Urothelium cell line (cell line): ENCODE results near the gene STYK1.
"Not testable (repeated sequence)": the region's sequence is repeated elsewhere in the genome, so short reads cannot be mapped to it uniquely, and the experiment has no call there.

Source experiments
- DNase-seq: peaks from one replicate; pipeline ENCODE4 v3.0.0; 2011; ENCODE audit warnings: low spot score, mixed read lengths
- FAIRE-seq: peaks from 2 replicates; lab custom pipeline; 2011; peaks lifted over from hg19 to GRCh38; lab: Jason Lieb, UNC

The STYK1 gene

GRCh38 chr12:10623131-10623530, 50.7 kb downstream of the STYK1 start:
- no peak for DNase-seq
- no peak for FAIRE-seq

GRCh38 chr12:10621278-10621677, 52.6 kb downstream of the STYK1 start:
- DNase-seq (no peak), FAIRE-seq (no peak)

DNA sequence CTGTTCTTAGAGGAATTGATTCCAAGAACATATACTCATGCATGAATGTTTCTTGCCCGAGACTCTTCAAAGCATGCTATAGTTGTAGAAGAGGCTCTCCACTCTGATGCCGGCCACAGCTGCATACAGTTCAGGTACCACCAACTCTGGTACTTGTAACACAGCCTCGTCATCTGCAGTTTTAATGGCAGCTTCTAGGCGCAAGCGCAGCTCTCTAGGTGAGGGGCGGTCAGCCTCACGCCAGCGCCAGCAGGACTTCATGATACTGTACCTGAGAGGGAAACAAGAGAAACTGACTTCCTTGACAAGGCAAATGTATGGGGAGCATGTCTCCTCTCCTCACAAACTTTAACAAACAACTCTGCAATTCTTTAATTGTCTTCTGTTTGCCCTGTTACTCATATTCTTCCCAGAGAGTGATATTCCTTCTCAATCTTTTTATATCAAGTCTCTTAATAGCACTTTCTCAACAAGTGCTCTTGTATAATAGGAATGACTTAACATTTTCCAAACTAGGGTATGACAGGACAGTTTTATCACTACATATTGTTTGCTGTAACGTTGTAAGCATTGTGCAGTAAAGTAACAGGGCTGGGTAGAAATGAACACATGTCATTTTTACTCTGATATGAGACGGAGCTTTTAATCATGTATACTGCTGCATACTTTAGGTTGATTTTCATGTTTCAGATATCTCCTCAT, 53.6 kb downstream of the STYK1 start:
- peak; percentile 79 for FAIRE-seq
- no peak for DNase-seq

DNA sequence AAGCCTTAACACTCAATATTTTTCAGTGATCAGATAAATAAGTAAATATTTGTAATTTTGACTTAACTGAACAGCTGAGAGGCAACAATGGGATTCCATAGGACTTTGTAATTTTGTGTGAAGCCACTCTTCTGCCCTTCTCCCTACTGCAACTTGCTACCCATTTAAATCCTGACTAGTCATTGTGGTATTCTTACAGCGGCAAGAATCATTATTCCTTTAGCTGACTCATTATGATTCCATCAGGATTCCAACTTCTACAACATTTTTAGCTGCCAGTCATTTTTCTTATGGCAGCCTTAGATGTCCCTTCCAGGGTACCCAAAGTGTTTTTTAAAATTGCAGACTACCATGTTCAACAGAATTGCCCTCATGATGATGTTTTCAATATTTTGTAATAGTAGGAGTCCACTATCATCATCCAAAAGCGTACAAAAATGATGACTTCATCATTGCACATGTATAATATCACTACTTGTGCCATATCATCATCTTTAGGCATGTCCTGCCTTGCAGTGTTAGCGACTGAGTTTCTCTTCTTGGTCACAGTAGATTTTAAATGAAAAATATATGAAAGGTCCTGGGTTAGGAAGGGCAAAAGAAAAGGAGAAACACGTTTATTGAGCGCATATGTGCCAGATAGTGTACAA, 55.4 kb downstream of the STYK1 start:
- peak; percentile 65 for FAIRE-seq

DNA sequence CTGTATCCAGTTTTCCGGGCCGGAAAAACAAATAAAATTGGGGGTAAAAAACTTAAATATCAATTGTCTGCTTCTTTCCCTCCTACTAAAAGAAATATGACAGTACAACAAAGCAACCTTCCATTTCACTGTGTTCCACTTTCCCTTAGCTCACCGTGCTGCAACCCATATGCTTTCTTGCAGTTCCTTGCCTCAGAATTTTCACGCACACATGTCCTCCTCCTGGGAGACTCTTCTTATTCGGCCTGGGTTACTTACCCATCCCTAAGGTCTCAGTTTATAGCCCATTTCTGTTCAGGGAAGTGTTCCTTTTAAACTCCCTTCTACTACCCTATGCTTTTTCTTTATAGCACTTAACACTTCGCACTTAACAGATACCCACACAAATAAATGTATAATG, 56.0 kb downstream of the STYK1 start:
- FAIRE-seq, result no peak
- DNase-seq, result no peak

More for the DNA sequence above, 55.4 kb downstream of the STYK1 start:
- DNase-seq, result peak; percentile 62

DNA sequence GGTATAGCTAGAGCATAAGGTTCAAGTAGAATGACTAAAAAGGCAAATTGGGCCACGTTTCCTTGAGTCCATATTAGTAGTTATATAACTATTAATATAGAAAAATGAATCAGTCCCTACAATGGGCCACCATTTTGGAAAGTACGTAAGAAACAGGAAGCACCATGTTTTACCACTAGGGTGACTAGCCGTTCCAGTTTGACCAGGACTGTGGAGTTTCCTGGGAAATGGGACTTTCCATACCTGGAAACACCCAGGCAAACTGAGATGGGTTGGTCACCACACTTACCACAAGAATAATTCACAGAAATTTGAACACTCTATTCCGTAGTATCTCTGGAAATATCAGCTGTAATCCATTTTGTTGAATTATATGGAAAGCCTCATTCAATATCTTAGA, 58.3 kb downstream of the STYK1 start:
- FAIRE-seq (no peak), DNase-seq (no peak)

DNA sequence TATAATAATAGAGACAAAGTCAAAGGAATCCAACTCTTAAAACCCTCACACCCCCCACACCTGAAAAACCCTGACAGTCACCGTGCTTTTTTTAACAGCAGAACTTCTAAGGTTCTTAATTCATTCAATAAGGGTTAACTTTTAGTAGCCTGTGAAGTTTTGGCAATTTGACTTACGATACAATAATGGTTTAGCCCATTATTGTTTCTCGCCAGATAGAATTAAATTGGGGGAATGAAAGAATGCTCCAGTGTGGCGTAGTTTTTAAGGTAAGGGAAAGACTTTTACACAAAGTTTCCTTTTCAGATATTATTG, 59.8 kb downstream of the STYK1 start:
- no peak for FAIRE-seq
- DNase-seq, result no peak

DNA sequence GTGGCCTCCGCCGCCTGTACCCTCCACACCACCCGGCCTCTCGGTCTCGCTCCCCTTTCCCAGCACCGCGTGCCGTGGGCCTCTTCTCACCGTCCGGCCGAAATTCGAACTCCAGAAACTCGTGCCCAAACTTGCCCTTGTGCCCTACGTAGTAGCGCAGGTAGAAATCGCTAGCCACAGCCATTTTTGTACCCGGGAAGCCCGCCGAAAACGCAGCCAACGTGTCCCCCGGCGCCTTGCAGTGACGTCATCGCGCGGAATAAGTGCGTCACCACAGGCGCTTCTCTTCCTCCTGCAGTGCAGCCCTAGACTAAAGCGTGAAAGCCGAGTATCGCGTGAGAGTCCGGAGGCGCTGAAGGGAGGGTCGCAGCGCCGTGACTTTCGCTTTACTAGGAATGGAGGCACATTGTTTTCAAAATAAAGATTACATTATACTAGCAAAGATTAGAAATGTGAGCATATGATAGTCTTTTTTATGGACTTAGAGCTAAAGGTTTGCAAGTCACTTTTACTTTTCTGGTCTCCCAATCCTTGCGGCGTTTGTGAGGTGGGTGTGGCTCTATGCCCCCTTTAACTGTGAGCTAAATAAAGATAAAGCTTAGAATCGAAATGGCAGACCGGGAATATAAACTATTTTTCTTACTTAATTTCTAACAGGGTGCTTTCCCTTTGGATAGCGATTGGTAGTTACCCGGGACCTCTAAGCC, 60.4 kb downstream of the STYK1 start, which contains the start of gene MAGOHB:
TSS of gene MAGOHB (minus strand) at position 261 of the 707 bp plus-strand sequence. CDS start at position 184, 77 bp downstream.
- FAIRE-seq (peak; percentile 97), DNase-seq (peak; percentile 97)

GRCh38 chr12:10612984-10613348, 60.9 kb downstream of the STYK1 start:
- no peak for FAIRE-seq
- no peak for DNase-seq

- FAIRE-seq, result peak; percentile 40
Measured at GRCh38 chr12:10612110-10612509, 61.7 kb downstream of the STYK1 start.

DNA sequence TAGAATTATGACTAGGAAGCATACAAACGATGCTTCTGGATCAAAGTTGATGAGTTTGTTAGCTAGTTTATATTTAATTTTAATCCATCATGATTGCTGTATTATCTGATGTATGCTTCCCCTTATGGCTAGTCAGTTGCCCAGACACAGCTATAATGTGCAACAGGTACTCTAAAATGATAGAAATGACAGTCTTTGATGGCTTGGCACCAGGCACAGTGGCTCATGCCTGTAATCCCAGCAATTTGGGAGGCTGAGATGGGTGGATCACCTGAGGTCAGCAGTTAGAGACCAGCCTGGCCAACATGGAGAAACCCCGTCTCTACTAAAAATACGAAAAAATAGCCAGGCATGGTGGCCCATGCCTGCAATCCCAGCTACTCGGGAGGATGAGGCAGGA, 62.6 kb downstream of the STYK1 start:
- not testable (repeated sequence) for FAIRE-seq, DNase-seq

More at GRCh38 chr12:10612110-10612509, 61.7 kb downstream of the STYK1 start:
- DNase-seq, result no peak

- no peak for DNase-seq
- FAIRE-seq, result no peak
Measured at GRCh38 chr12:10610188-10610587, 63.7 kb downstream of the STYK1 start.

- no peak for FAIRE-seq
- no peak for DNase-seq
Measured at GRCh38 chr12:10607885-10608458, 65.9 kb downstream of the STYK1 start.

GRCh38 chr12:10601860-10602259, 72.0 kb downstream of the STYK1 start:
- DNase-seq (no peak), FAIRE-seq (peak; percentile 48)

- FAIRE-seq, result peak; percentile 62
- no peak for DNase-seq
Measured at GRCh38 chr12:10600988-10601387, 72.9 kb downstream of the STYK1 start.

- FAIRE-seq, result no peak
- no peak for DNase-seq
Measured at GRCh38 chr12:10595881-10596280, 78.0 kb downstream of the STYK1 start.

DNA sequence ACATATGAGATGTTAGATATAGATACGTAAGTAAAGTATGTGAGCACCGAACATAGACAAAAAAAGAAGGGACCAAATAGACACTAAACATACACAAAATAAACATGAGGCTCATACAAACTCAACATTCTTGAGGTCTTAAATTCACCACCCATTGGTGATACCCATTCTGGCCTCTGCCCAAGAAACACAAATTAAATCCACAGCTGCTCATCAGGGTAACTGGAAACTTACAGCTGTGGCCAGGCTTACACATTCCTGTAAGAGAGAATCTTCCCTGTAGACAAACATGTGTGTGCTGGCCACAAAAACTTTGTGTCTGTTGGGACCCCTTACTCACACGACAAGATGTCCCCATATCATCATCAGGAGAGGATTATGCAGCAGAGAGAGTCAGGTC, 82.9 kb downstream of the STYK1 start:
- no peak for DNase-seq
- peak; percentile 66 for FAIRE-seq

- FAIRE-seq, result peak; percentile 63
- no peak for DNase-seq
Measured at GRCh38 chr12:10584415-10584814, 89.4 kb downstream of the STYK1 start.

- no peak for FAIRE-seq
Measured at GRCh38 chr12:10582704-10583103, 91.1 kb downstream of the STYK1 start.

DNA sequence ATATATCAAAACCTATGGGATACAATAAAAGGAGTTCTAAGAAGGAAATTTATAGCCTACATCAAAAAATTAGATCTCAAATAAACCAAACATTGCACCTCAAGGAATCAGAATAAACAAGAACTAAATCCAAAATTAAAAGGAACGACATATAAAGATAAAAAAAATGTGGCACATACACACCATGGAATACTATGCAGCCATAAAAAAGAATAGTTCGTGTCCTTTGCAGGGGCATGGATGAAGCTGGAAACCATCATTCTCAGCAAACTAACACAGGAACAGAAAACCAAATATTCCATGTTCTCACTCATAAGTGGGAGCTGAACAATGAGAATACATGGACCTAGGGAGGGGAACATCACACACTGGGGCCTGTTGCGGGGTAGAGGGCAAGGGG, 91.7 kb downstream of the STYK1 start:
- not testable (repeated sequence) for FAIRE-seq, DNase-seq

More at GRCh38 chr12:10582704-10583103, 91.1 kb downstream of the STYK1 start:
- no peak for DNase-seq

DNA sequence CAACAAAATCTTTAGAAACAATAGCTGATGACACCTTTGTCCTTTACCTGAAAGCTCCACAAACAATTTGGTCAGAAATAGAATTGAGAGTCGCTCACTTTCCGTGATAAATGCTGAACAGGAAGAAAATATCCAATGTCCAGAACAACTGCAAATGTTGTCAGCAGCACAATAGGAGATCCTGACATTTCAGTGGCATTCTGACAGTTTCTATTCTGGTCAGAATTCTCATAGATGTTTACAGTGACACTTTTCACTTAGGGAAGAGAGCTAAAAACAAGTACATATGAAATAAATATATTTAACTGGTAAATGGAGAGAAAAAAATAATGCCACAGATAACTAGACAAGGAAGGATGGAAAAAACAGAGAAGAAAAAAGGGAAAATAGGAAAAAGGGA, 99.5 kb downstream of the STYK1 start:
- DNase-seq, result no peak
- no peak for FAIRE-seq
